ENCODE data around the gene TRPM3.

Gene TRPM3

GRCh38 chr9:71004196-71004595, 117.2 kb downstream of the TRPM3 start:
- DNase-seq (ENCODE audit: low read depth) = no peak
- in situ Hi-C loops (cut with HindIII; ENCODE audit: low sequenced_read_pairs) = loop anchor here (10.0 kb wide), 1 partner anchor 359 kb away; no protein-coding TSS in a partner anchor
- TF ChIP-seq CTCF (IDR thresholded peaks at IDR 0.05; ENCODE audit: low read depth, low read length, missing control alignments) = no peak
- H3K4me3 ChIP-seq (ENCODE audit: low read depth, low read length) = no peak overlapping the region

DNA sequence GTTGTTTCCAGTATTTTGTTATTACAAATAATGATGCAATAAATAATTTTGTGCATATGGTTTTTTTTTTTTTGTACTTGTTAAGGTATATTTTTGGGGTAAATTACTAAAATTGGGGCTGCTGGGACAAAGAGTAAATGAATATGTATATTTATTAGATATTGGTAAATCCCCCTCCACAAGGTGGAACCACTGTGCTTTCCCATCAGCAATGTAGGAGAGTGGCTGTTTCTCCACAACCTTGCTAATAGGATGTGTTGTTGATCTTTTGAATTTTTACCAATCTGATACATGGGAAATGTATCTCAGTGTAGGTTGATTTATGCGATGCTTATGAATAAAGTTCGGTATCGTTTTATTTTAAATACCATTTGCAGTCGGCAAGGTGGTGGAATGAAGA, 118.1 kb downstream of the TRPM3 start:
- in situ Hi-C loops (cut with HindIII; ENCODE audit: low sequenced_read_pairs) = loop anchor here (10.0 kb wide), 1 partner anchor 359 kb away; no protein-coding TSS in a partner anchor
- H3K4me3 ChIP-seq (ENCODE audit: low read depth, low read length) = no peak overlapping the region
- no peak for TF ChIP-seq CTCF (IDR thresholded peaks at IDR 0.05; ENCODE audit: low read depth, low read length, missing control alignments)
- no peak for DNase-seq (ENCODE audit: low read depth)

GRCh38 chr9:71001780-71002386, 119.5 kb downstream of the TRPM3 start:
- TF ChIP-seq CTCF (IDR thresholded peaks at IDR 0.05; ENCODE audit: low read depth, low read length, missing control alignments) = peak; percentile 58
- no peak overlapping the region for H3K4me3 ChIP-seq (ENCODE audit: low read depth, low read length)
- in situ Hi-C loops (cut with HindIII; ENCODE audit: low sequenced_read_pairs) = loop anchor here (10.0 kb wide), 1 partner anchor 357 kb away; no protein-coding TSS in a partner anchor
- peak; percentile 9 for DNase-seq (ENCODE audit: low read depth)

DNA sequence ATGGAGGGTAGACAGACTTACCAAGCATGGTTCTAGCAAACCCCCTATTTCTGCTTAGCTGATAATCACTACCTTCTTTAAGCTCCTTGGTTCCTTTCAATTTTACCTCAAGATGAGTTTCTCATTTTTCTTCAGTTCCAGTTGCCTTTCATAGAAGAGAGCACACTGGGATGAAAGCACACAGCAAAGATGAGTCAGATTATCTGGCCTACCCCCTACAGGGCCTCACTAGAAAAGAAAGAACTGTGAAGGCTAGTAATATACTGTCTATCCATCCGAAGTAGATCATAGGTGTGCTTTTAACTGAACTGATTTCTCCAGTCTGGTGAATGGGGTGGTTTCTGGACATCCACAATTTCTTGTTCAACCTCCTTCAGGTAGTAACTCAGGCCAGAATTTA, 122.5 kb downstream of the TRPM3 start:
- H3K4me3 ChIP-seq (ENCODE audit: low read depth, low read length) = no peak overlapping the region
- DNase-seq (ENCODE audit: low read depth) = peak; percentile 20
- in situ Hi-C loops (cut with HindIII; ENCODE audit: low sequenced_read_pairs) = loop anchor here (25.0 kb wide), 1 partner anchor 112 kb away; no protein-coding TSS in a partner anchor
- no peak for TF ChIP-seq CTCF (IDR thresholded peaks at IDR 0.05; ENCODE audit: low read depth, low read length, missing control alignments)

DNA sequence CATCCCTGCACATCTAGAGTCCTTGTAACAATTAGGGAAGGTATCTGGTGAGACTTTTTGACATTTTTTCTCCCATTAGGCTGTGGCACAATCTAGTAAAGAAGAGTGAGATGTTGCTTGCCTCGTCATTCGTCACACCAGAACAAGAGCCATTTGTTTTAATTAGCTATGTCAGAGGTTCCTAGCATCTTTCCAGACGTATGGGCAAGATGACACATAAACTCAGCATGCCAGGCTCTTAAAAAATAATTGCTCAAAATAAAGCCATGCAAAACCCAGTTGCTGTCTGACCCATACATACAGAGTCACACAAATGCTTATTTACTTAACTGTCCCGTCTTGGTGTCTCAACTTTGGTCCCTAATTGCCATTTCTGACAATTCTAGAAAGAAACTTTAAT, 125.9 kb downstream of the TRPM3 start:
- no peak for TF ChIP-seq CTCF (IDR thresholded peaks at IDR 0.05; ENCODE audit: low read depth, low read length, missing control alignments)
- no peak overlapping the region for H3K4me3 ChIP-seq (ENCODE audit: low read depth, low read length)
- in situ Hi-C loops (cut with HindIII; ENCODE audit: low sequenced_read_pairs) = loop anchor here (25.0 kb wide), 1 partner anchor 108 kb away; no protein-coding TSS in a partner anchor
- DNase-seq (ENCODE audit: low read depth) = no peak

GRCh38 chr9:70994582-70994981, 126.8 kb downstream of the TRPM3 start:
- H3K4me3 ChIP-seq (ENCODE audit: low read depth, low read length) = no peak overlapping the region
- in situ Hi-C loops (cut with HindIII; ENCODE audit: low sequenced_read_pairs) = loop anchor here (25.0 kb wide), 1 partner anchor 107 kb away; no protein-coding TSS in a partner anchor
- DNase-seq (ENCODE audit: low read depth) = no peak
- TF ChIP-seq CTCF (IDR thresholded peaks at IDR 0.05; ENCODE audit: low read depth, low read length, missing control alignments) = no peak
